ENCODE measurements around the gene PRDM8.

Gene PRDM8

DNA sequence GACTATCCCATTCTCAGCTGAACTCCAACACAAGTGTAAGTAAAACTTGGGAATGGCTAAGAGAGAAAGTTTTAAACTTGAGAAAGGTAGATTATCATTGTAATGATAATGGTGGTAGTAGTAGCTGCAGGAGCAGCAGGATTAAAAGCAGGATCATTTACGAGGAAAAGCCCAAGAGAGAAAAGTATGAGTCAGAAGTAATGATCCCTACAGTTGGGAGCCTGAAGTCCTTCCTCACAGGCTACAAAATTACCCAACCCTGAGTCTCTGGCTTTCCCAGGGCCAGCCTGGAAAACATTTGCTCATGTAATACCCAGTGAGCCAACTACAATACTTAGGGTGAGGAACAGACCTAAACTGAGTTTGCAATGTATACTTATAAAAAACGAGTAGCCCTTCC, 4.4 kb upstream of the PRDM8 start:
- Histone ChIP-seq H3K27me3 (ENCODE audit: low read length) (no peaks in the 10 kb centered on the region), H2AFZ (ENCODE audit: low read depth, low read length, severe bottlenecking) (no peak overlapping the region), H3K4me2 (ENCODE audit: low read depth, low read length, poor library complexity, severe bottlenecking) (no peak overlapping the region), H3K36me3 (ENCODE audit: low read length) (no peaks in the 10 kb centered on the region), H3K79me2 (ENCODE audit: insufficient read depth, low read length) (no peaks in the 10 kb centered on the region), H4K20me1 (ENCODE audit: low read depth, low read length) (no peaks in the 10 kb centered on the region), H3K9ac (ENCODE audit: low read length) (no peak overlapping the region), H3K9me3 (ENCODE audit: insufficient read depth, low read length) (no peaks in the 10 kb centered on the region), H3K27ac (ENCODE audit: low read depth, low read length) (no peak overlapping the region), H3K9me2 (replicated peaks; ENCODE audit: insufficient read depth, low read length) (no peaks in the 10 kb centered on the region), H3K4me3 (ENCODE audit: insufficient read depth, low read length, poor library complexity, severe bottlenecking) (no peak overlapping the region), H3F3A (ENCODE audit: insufficient read depth) (no peaks in the 10 kb centered on the region)
- TF ChIP-seq, protein P1, sequence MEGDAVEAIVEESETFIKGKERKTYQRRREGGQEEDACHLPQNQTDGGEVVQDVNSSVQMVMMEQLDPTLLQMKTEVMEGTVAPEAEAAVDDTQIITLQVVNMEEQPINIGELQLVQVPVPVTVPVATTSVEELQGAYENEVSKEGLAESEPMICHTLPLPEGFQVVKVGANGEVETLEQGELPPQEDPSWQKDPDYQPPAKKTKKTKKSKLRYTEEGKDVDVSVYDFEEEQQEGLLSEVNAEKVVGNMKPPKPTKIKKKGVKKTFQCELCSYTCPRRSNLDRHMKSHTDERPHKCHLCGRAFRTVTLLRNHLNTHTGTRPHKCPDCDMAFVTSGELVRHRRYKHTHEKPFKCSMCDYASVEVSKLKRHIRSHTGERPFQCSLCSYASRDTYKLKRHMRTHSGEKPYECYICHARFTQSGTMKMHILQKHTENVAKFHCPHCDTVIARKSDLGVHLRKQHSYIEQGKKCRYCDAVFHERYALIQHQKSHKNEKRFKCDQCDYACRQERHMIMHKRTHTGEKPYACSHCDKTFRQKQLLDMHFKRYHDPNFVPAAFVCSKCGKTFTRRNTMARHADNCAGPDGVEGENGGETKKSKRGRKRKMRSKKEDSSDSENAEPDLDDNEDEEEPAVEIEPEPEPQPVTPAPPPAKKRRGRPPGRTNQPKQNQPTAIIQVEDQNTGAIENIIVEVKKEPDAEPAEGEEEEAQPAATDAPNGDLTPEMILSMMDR (IDR thresholded peaks at IDR 0.05; ENCODE audit: insufficient read depth, low read length, poor library complexity, severe bottlenecking), result no peak
- no peak for TF ChIP-seq EZH2phosphoT487 (conservative IDR thresholded peaks at IDR 0.05; ENCODE audit: low read length)

DNA sequence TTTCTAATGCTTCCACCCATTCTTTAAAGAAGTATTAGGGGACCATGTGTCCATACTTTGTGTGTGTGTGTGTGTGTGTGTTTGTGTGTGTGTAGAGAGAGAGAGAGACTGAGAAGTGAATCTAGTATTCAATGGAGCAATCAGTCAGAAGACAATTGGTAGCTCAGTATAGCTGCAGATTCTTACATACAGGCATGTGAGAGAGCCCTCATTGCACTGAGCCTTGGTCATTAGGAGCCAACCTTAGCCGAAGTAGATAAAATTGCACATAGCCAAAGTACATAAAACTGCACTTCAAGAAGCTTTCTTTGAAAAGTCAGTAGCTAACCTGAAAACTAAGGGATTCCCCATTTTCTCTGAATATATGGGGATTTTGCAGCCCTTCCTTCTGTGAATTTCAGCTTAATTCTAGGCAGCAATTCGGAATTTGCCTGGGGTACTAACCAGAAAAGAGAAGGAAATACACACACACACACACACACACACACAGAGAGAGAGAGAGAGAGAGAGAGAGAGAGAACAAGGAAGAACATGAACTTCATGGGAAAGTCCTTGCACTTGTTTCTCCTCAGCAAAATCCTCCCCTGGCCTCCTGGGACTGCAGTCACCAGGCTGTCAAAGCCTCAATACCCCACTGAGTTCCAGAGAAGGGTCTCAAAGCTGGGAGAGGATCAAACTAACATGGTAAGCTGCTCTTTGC, 1.7 kb upstream of the PRDM8 start:
- Histone ChIP-seq H3K9ac (ENCODE audit: low read length) (no peak overlapping the region), H3K79me2 (ENCODE audit: insufficient read depth, low read length) (no peaks in the 10 kb centered on the region), H3K27me3 (ENCODE audit: low read length) (no peaks in the 10 kb centered on the region)

DNA sequence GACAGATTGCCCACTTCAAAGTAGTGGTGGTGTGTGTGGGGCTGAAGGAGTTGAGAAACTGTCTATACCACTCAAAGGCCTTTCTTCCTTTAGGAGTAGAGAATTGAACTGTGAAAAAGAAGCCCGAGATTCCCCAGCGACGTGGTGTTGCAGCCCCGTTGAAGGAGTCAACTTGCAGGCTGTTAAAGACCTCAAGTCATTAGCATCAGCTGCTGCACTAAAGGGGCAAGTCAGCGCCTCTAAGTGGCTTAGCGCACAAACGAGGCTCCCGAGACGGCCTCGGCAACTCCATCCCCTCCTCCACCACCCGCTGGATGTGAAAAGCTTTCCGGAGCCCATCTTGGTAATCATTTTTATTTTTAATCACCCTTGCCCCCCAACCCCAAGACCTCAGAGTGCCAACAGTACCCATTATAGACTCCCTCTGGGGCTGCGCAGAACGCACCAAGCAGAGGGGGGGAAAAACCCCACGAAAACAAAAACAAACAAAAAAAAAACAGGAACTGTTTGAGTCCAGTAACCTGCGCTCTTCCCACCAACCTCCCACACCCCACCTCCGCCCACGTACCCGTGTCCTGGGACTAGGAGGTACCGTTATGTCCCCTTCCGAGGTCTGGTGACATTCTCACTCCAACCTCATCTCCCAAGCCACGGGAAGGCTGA, 913 bp upstream of the PRDM8 start:
- Histone ChIP-seq H3K36me3 (ENCODE audit: low read length) (no peaks in the 10 kb centered on the region), H3K27me3 (ENCODE audit: low read length) (no peaks in the 10 kb centered on the region), H3K9ac (ENCODE audit: low read length) (no peak overlapping the region), H3K4me2 (ENCODE audit: low read depth, low read length, poor library complexity, severe bottlenecking) (no peak overlapping the region), H3K4me3 (ENCODE audit: insufficient read depth, low read length, poor library complexity, severe bottlenecking) (no peak overlapping the region), H2AFZ (ENCODE audit: low read depth, low read length, severe bottlenecking) (no peak overlapping the region), H4K20me1 (ENCODE audit: low read depth, low read length) (no peaks in the 10 kb centered on the region), H3F3A (ENCODE audit: insufficient read depth) (no peaks in the 10 kb centered on the region), H3K79me2 (ENCODE audit: insufficient read depth, low read length) (no peaks in the 10 kb centered on the region), H3K9me3 (ENCODE audit: insufficient read depth, low read length) (no peaks in the 10 kb centered on the region), H3K27ac (ENCODE audit: low read depth, low read length) (no peak overlapping the region), H3K9me2 (replicated peaks; ENCODE audit: insufficient read depth, low read length) (no peaks in the 10 kb centered on the region)
- TF ChIP-seq EZH2phosphoT487 (conservative IDR thresholded peaks at IDR 0.05; ENCODE audit: low read length), result no peak
- TF ChIP-seq, protein P1 (IDR thresholded peaks at IDR 0.05; ENCODE audit: insufficient read depth, low read length, poor library complexity, severe bottlenecking), result no peak

More for the DNA sequence above, 1.7 kb upstream of the PRDM8 start:
- Histone ChIP-seq H3K9me3 (ENCODE audit: insufficient read depth, low read length) (no peaks in the 10 kb centered on the region), H3K4me2 (ENCODE audit: low read depth, low read length, poor library complexity, severe bottlenecking) (no peak overlapping the region), H3K9me2 (replicated peaks; ENCODE audit: insufficient read depth, low read length) (no peaks in the 10 kb centered on the region), H3F3A (ENCODE audit: insufficient read depth) (no peaks in the 10 kb centered on the region), H3K4me3 (ENCODE audit: insufficient read depth, low read length, poor library complexity, severe bottlenecking) (no peak overlapping the region), H3K27ac (ENCODE audit: low read depth, low read length) (no peak overlapping the region), H4K20me1 (ENCODE audit: low read depth, low read length) (no peaks in the 10 kb centered on the region), H3K36me3 (ENCODE audit: low read length) (no peaks in the 10 kb centered on the region), H2AFZ (ENCODE audit: low read depth, low read length, severe bottlenecking) (no peak overlapping the region)
- TF ChIP-seq, protein P1 (IDR thresholded peaks at IDR 0.05; ENCODE audit: insufficient read depth, low read length, poor library complexity, severe bottlenecking), result no peak
- TF ChIP-seq EZH2phosphoT487 (conservative IDR thresholded peaks at IDR 0.05; ENCODE audit: low read length), result no peak
